Suppressor macrophage treated with lipopolysaccharide for 4 hours (primary cell): Measurements from ENCODE around the gene SEPTIN8.

Experiments used
- DNase-seq: peaks from one replicate; pipeline ENCODE4 v3.0.0-alpha.2; 2020

The SEPTIN8 gene

GRCh38 chr5:132762246-132763000, 14.6 kb downstream of the SEPTIN8 start:
- DNase-seq: no peak

- DNase-seq: no peak
Measured at GRCh38 chr5:132761321-132762240, 15.5 kb downstream of the SEPTIN8 start.

- no peak for DNase-seq
Measured at GRCh38 chr5:132760601-132761317, 16.3 kb downstream of the SEPTIN8 start.

- DNase-seq: no peak
Measured at GRCh38 chr5:132760049-132760420, 17.0 kb downstream of the SEPTIN8 start.

- DNase-seq: no peak
Measured at GRCh38 chr5:132759114-132760048, 17.7 kb downstream of the SEPTIN8 start.

GRCh38 chr5:132758451-132758850, 18.6 kb downstream of the SEPTIN8 start:
- no peak for DNase-seq

- DNase-seq: no peak
Measured at GRCh38 chr5:132756542-132756941, 20.5 kb downstream of the SEPTIN8 start.

GRCh38 chr5:132754947-132755346, 22.1 kb downstream of the SEPTIN8 start:
- DNase-seq: no peak

GRCh38 chr5:132754111-132754510, 22.9 kb downstream of the SEPTIN8 start:
- no peak for DNase-seq

- DNase-seq: no peak
Measured at GRCh38 chr5:132753135-132753987, 23.7 kb downstream of the SEPTIN8 start.

GRCh38 chr5:132752581-132753125, 24.4 kb downstream of the SEPTIN8 start:
- no peak for DNase-seq

GRCh38 chr5:132751971-132752580, 25.0 kb downstream of the SEPTIN8 start:
- no peak for DNase-seq

- DNase-seq: peak; percentile 7
Measured at GRCh38 chr5:132751444-132751843, 25.6 kb downstream of the SEPTIN8 start.

- no peak for DNase-seq
Measured at GRCh38 chr5:132750471-132751230, 26.4 kb downstream of the SEPTIN8 start.

- DNase-seq: no peak
Measured at GRCh38 chr5:132749506-132749905, 27.5 kb downstream of the SEPTIN8 start.

- no peak for DNase-seq
Measured at GRCh38 chr5:132748522-132749000, 28.5 kb downstream of the SEPTIN8 start.

- no peak for DNase-seq
Measured at GRCh38 chr5:132747616-132748440, 29.2 kb downstream of the SEPTIN8 start.

- peak; percentile 12 for DNase-seq
Measured at GRCh38 chr5:132746954-132747615, 30.0 kb downstream of the SEPTIN8 start, which contains the start of gene CCNI2. CCNI2 (plus strand) TSS chr5:132747426; CDS start chr5:132747496, 70 bp downstream.
